Measurements from ENCODE around the gene BEND2.

Gene BEND2

DNA sequence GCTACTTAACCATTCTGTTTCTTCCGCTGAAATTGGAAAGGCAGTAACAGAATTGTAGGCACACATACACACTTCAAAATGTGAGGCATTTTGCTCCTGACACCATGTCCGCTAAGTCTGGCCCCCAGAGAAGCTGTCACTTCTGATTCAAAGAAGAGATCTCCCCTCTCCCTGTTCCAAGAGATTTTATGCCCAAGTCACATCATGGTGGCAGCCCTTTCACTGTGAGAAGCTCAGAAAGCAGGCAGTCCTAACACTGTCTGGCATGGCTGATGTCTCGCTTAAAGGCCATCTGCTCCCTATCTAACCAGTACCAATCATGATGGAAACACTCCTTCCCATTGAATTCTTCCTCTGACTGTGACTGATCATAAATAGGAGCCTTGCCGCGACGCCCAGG is 83.9 kb downstream of the BEND2 start:
- no peak for DNase-seq (ENCODE audit: low spot score)

DNA sequence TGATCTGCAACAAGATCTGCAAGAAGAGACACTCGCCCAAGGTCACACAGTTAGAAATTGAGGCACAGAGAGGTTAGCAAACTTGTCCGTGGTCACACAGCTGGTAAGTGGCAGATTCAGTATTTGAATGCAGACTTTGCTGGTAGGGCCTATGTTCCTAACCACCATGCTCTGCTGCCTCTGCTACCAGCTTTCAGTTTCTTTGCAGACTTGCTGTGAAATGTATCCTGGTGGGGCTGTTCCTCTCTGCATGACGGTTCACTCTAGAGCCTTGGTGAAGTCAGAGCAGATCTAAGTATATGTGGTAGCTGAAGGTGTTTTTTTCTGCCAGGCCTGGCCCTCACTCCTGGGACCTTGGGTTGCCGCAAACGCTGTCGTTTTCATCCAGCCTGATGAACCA is 87.1 kb downstream of the BEND2 start:
- no peak for DNase-seq (ENCODE audit: low spot score)

DNA sequence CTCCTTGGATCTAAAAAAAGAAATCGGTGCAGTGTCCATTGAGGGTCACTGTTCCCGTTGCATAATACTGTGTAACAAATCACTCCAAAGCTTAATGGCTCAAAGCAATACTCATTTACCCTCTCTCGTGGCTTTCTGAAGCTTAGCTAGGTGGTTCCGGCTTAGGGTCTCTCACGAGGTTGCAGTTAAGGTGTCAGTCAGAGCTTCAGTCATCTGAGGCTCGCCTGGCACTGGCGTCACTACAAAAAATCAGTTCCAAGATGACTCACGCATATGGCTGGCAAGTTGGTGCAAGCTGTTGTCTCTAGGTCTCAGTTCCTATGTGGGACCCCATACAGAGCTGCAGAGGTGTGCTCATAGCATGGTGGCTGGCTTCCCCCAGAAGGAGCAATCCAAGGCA is 91.0 kb downstream of the BEND2 start:
- DNase-seq (ENCODE audit: low spot score) = no peak

DNA sequence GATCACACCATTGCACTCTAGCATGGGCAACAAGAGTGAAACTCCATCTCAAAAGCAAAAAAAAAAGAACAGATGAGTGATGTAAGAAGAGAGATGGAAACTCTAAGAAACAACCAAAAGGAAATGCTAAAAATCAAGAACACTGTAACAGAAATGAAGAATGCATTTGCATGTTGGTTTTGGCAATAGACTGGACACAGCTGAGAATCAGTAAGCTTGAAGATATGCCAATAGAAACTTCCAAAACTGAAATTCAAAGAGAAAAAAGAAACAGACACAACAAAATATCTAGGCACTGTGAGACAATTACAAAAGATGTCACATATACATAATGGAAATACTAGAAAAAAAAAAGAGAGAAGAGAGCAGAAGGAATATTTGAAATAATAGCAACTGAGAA is 93.7 kb downstream of the BEND2 start:
- no peak for DNase-seq (ENCODE audit: low spot score)

DNA sequence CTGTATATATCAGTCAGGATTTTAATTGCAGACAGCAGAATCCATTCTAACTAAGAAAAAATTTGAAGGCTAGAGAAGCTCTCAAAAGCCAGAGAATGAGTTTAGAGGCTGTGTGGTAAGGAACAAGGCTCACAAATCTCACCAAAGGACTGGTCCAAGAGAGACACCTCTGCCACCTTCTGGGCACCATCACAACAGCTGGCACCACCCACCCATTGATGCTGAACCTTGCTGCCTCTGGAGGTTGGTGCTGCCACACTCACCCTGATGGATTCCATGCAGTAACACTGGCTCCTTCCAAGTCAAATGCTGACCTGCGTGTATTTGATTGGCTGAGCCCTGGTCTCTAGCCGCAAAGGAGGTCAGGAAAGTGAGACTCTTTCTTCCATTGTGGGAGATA is 100.8 kb downstream of the BEND2 start:
- DNase-seq (ENCODE audit: low spot score) = no peak
